Right renal cortex interstitium (tissue), 3 donors: ENCODE data around the gene AJM1. TPM values are rescaled to one million over a fixed set of nuclear protein-coding genes. Genes with fewer than 3 reads are reported as not detected.

Experiments
- DNase-seq, 3 donors: peaks; one replicate each; pipeline ENCODE4 v3.0.0-alpha.2; 2013; ENCODE audit warnings: low read depth in 3 of 3, low spot score in 2 of 3
- polyA plus RNA-seq, 3 donors: library from polyadenylated mRNA; unstranded; fragments of 120-200 nt; gene quantifications; one replicate each; pipeline ENCODE4 v1.2.1, GENCODE V29; 2013; ENCODE audit not compliant: insufficient read length in 3 of 3

AJM1 gene
- polyA plus RNA-seq, 3 donors: 0.54 to 0.80 (median 0.64) TPM

- no peak for DNase-seq
These were observed 11.4 kb downstream of the AJM1 start for GRCh38 chr9:136853596-136854112.

- no peak for DNase-seq
These were observed 12.0 kb downstream of the AJM1 start for GRCh38 chr9:136854113-136854841.

- no peak for DNase-seq
These were observed 12.7 kb downstream of the AJM1 start for GRCh38 chr9:136854842-136855460.

GRCh38 chr9:136855461-136856078, 13.3 kb downstream of the AJM1 start:
- DNase-seq: no peak

GRCh38 chr9:136856079-136856476, 13.8 kb downstream of the AJM1 start:
- no peak for DNase-seq

GRCh38 chr9:136856541-136857141, 14.4 kb downstream of the AJM1 start:
- DNase-seq: no peak

GRCh38 chr9:136857166-136857565, 14.9 kb downstream of the AJM1 start:
- DNase-seq: no peak

GRCh38 chr9:136857581-136858412, 15.5 kb downstream of the AJM1 start:
- no peak for DNase-seq

- no peak for DNase-seq
These were observed 16.2 kb downstream of the AJM1 start for GRCh38 chr9:136858452-136858843.

GRCh38 chr9:136858844-136859757, 16.8 kb downstream of the AJM1 start:
- no peak for DNase-seq

- no peak for DNase-seq
These were observed 18.3 kb downstream of the AJM1 start for GRCh38 chr9:136860529-136860928.

GRCh38 chr9:136860933-136861873, 18.9 kb downstream of the AJM1 start:
- no peak for DNase-seq

- no peak for DNase-seq
These were observed 19.7 kb downstream of the AJM1 start for GRCh38 chr9:136861874-136862457.

- no peak for DNase-seq
These were observed 20.8 kb downstream of the AJM1 start for GRCh38 chr9:136862849-136863622.

GRCh38 chr9:136863623-136864273, 21.5 kb downstream of the AJM1 start:
- no peak for DNase-seq

GRCh38 chr9:136865041-136865767, 22.9 kb downstream of the AJM1 start:
- no peak for DNase-seq
